ENCODE measurements around the gene ABHD12. TPM values are rescaled to one million over a fixed set of nuclear protein-coding genes. Genes with fewer than 3 reads are reported as not detected.

ABHD12 gene
- polyA plus RNA-seq, 1 donor (not counting 4 experiments of a cell fraction or from before 2014, with no cell fraction given) = 11.2 TPM

GRCh38 chr20:25397821-25398220, 7.2 kb upstream of the ABHD12 start:
- H3K9me1 ChIP-seq (ENCODE audit: control insufficient read depth, extremely low read depth, insufficient read depth, low read length) = no peaks in the 10 kb centered on the region
- H3K27ac ChIP-seq (ENCODE audit: control insufficient read depth, insufficient read depth, low read length) = no peak overlapping the region
- no peak overlapping the region for H2AFZ ChIP-seq (ENCODE audit: control insufficient read depth, low read length)
- no peaks in the 10 kb centered on the region for H3K36me3 ChIP-seq (ENCODE audit: control insufficient read depth in 2 of 2, extremely low read depth in 1 of 2, insufficient read depth in 2 of 2, low read length in 2 of 2)
- H3K27me3 ChIP-seq (ENCODE audit: control insufficient read depth, extremely low read depth, insufficient read depth, low read length) = no peaks in the 10 kb centered on the region
- H4K20me1 ChIP-seq (ENCODE audit: control insufficient read depth, extremely low read depth, insufficient read depth, low read length) = no peaks in the 10 kb centered on the region
- DNase-seq (ENCODE audit: low read depth, low spot score) (no peak), FAIRE-seq (no peak)
- no peaks in the 10 kb centered on the region for H3K4me1 ChIP-seq (ENCODE audit: control insufficient read depth, extremely low read depth, insufficient read depth, low read length)
- no peak overlapping the region for H3K4me3 ChIP-seq (ENCODE audit: control insufficient read depth in 2 of 3, extremely low read depth in 1 of 3, insufficient read depth in 2 of 3, low read depth in 1 of 3, low read length in 3 of 3)
- H3K4me2 ChIP-seq (ENCODE audit: control insufficient read depth, extremely low read depth, insufficient read depth, low read depth, low read length) = no peak overlapping the region
- TF ChIP-seq EZH2 (IDR thresholded peaks at IDR 0.05; ENCODE audit: low read length) = no peak
- no peaks in the 10 kb centered on the region for H3K9me3 ChIP-seq (ENCODE audit: control insufficient read depth, low read depth, low read length)
- dilution Hi-C loops (cut with MboI; ENCODE audit: extremely low pct_ligation_motif_present, low sequenced_read_pairs) = no loop called here
- no peaks in the 10 kb centered on the region for H3K79me2 ChIP-seq (ENCODE audit: control insufficient read depth, insufficient read depth, low read length)
- no peak overlapping the region for H3K9ac ChIP-seq (ENCODE audit: control insufficient read depth, extremely low read depth, insufficient read depth, low read length)

- no peak overlapping the region for H3K9ac ChIP-seq (ENCODE audit: control insufficient read depth, extremely low read depth, insufficient read depth, low read length)
- H3K79me2 ChIP-seq (ENCODE audit: control insufficient read depth, insufficient read depth, low read length) = no peaks in the 10 kb centered on the region
- no peaks in the 10 kb centered on the region for H3K9me3 ChIP-seq (ENCODE audit: control insufficient read depth, low read depth, low read length)
- DNase-seq (ENCODE audit: low read depth, low spot score) (no peak), FAIRE-seq (no peak)
- no peaks in the 10 kb centered on the region for H4K20me1 ChIP-seq (ENCODE audit: control insufficient read depth, extremely low read depth, insufficient read depth, low read length)
- H3K4me3 ChIP-seq (ENCODE audit: control insufficient read depth in 2 of 3, extremely low read depth in 1 of 3, insufficient read depth in 2 of 3, low read depth in 1 of 3, low read length in 3 of 3) = no peak overlapping the region
- no peak overlapping the region for H2AFZ ChIP-seq (ENCODE audit: control insufficient read depth, low read length)
- no peaks in the 10 kb centered on the region for H3K27me3 ChIP-seq (ENCODE audit: control insufficient read depth, extremely low read depth, insufficient read depth, low read length)
- H3K27ac ChIP-seq (ENCODE audit: control insufficient read depth, insufficient read depth, low read length) = no peak overlapping the region
- no peaks in the 10 kb centered on the region for H3K36me3 ChIP-seq (ENCODE audit: control insufficient read depth in 2 of 2, extremely low read depth in 1 of 2, insufficient read depth in 2 of 2, low read length in 2 of 2)
- dilution Hi-C loops (cut with MboI; ENCODE audit: extremely low pct_ligation_motif_present, low sequenced_read_pairs) = no loop called here
- no peaks in the 10 kb centered on the region for H3K9me1 ChIP-seq (ENCODE audit: control insufficient read depth, extremely low read depth, insufficient read depth, low read length)
- H3K4me2 ChIP-seq (ENCODE audit: control insufficient read depth, extremely low read depth, insufficient read depth, low read depth, low read length) = no peak overlapping the region
- H3K4me1 ChIP-seq (ENCODE audit: control insufficient read depth, extremely low read depth, insufficient read depth, low read length) = no peaks in the 10 kb centered on the region
- TF ChIP-seq EZH2 (IDR thresholded peaks at IDR 0.05; ENCODE audit: low read length) = no peak
- TF ChIP-seq CTCF (optimal IDR thresholded peaks at IDR 0.05 in 1 of 3, IDR thresholded peaks at IDR 0.05 in 1 of 3, conservative IDR thresholded peaks at IDR 0.05 in 1 of 3; ENCODE audit: extremely low read depth in 1 of 3, insufficient read depth in 2 of 3, low read length in 3 of 3) = no peak
These were observed 6.5 kb upstream of the ABHD12 start for GRCh38 chr20:25397096-25397495.

GRCh38 chr20:25394996-25395395, 4.4 kb upstream of the ABHD12 start:
- DNase-seq (ENCODE audit: low read depth, low spot score) (no peak), FAIRE-seq (no peak)
- peaks cover 5% of the 10 kb centered on the region for H3K4me1 ChIP-seq (ENCODE audit: control insufficient read depth, extremely low read depth, insufficient read depth, low read length)
- TF ChIP-seq EZH2 (IDR thresholded peaks at IDR 0.05; ENCODE audit: low read length) = no peak
- TF ChIP-seq CTCF (optimal IDR thresholded peaks at IDR 0.05 in 1 of 3, IDR thresholded peaks at IDR 0.05 in 1 of 3, conservative IDR thresholded peaks at IDR 0.05 in 1 of 3; ENCODE audit: extremely low read depth in 1 of 3, insufficient read depth in 2 of 3, low read length in 3 of 3) = no peak
- H3K36me3 ChIP-seq (ENCODE audit: control insufficient read depth in 2 of 2, extremely low read depth in 1 of 2, insufficient read depth in 2 of 2, low read length in 2 of 2) = no peaks in the 10 kb centered on the region
- no peaks in the 10 kb centered on the region for H3K9me3 ChIP-seq (ENCODE audit: control insufficient read depth, low read depth, low read length)
- H3K4me3 ChIP-seq (ENCODE audit: control insufficient read depth in 2 of 3, extremely low read depth in 1 of 3, insufficient read depth in 2 of 3, low read depth in 1 of 3, low read length in 3 of 3) = no peak overlapping the region
- H2AFZ ChIP-seq (ENCODE audit: control insufficient read depth, low read length) = no peak overlapping the region
- H3K79me2 ChIP-seq (ENCODE audit: control insufficient read depth, insufficient read depth, low read length) = peaks cover 1% of the 10 kb centered on the region
- no peaks in the 10 kb centered on the region for H3K9me1 ChIP-seq (ENCODE audit: control insufficient read depth, extremely low read depth, insufficient read depth, low read length)
- no peaks in the 10 kb centered on the region for H4K20me1 ChIP-seq (ENCODE audit: control insufficient read depth, extremely low read depth, insufficient read depth, low read length)
- H3K4me2 ChIP-seq (ENCODE audit: control insufficient read depth, extremely low read depth, insufficient read depth, low read depth, low read length) = no peak overlapping the region
- no peak overlapping the region for H3K9ac ChIP-seq (ENCODE audit: control insufficient read depth, extremely low read depth, insufficient read depth, low read length)
- H3K27me3 ChIP-seq (ENCODE audit: control insufficient read depth, extremely low read depth, insufficient read depth, low read length) = no peaks in the 10 kb centered on the region
- dilution Hi-C loops (cut with MboI; ENCODE audit: extremely low pct_ligation_motif_present, low sequenced_read_pairs) = no loop called here
- H3K27ac ChIP-seq (ENCODE audit: control insufficient read depth, insufficient read depth, low read length) = no peak overlapping the region

All from keratinocyte (primary cell).